Esophagus squamous epithelium (tissue), 5 donors: ENCODE data around the gene IQSEC1. TPM values are rescaled to one million over a fixed set of nuclear protein-coding genes. Genes with fewer than 3 reads are reported as not detected.

Source experiments
- DNase-seq: peaks from one replicate; lab custom pipeline; 2025; lab: John Stamatoyannopoulos, UW
- H3K27ac ChIP-seq, 4 donors: fragments of 200-600 bp; sonication (generic); one replicate each; pipeline ENCODE4 v1.5.1; 2016 to 2019; ENCODE audit warnings: mild to moderate bottlenecking in 1 of 4
- H3K27me3 ChIP-seq, 4 donors: fragments of 200-600 bp; sonication (generic); 1 replicate in 3 of 4; 2 replicates in 1 of 4; pipeline versions ENCODE4 v1.5.1 to v1.6.0; 2017 to 2021; ENCODE audit warnings: antibody characterized with exemption in 1 of 4
- H3K36me3 ChIP-seq, 3 donors: fragments of 200-600 bp; sonication (generic); one replicate each; pipeline ENCODE4 v1.5.1; 2016 to 2019
- H3K4me1 ChIP-seq, 3 donors: fragments of 200-600 bp; sonication (generic); one replicate each; pipeline ENCODE4 v1.5.1; 2017 to 2019
- H3K4me3 ChIP-seq, 4 donors: fragments of 200-600 bp; sonication (generic); 1 replicate in 3 of 4; 2 replicates in 1 of 4; pipeline ENCODE4 v1.5.1; 2016 to 2019; ENCODE audit warnings: mild to moderate bottlenecking in 2 of 4, moderate library complexity in 1 of 4
- H3K9me3 ChIP-seq, 3 donors: fragments of 200-600 bp; sonication (generic); one replicate each; pipeline ENCODE4 v1.5.1; 2016 to 2019
- CTCF ChIP-seq, 6 experiments: fragments of 450-650 bp in 4 of 6; fragments of 200-600 bp in 2 of 6; sonication (generic) in 2 of 6; IDR thresholded peaks; one replicate each; pipeline ENCODE4 v1.5.1; 2016 to 2019; ENCODE audit warnings: antibody characterized with exemption in 6 of 6, mild to moderate bottlenecking in 4 of 6, moderate library complexity in 4 of 6
- POLR2A ChIP-seq, 4 donors: fragments of 450-650 bp; IDR thresholded peaks; one replicate each; pipeline ENCODE4 v1.6.1; 2017; ENCODE audit warnings: antibody characterized with exemption in 4 of 4, mild to moderate bottlenecking in 4 of 4, moderate library complexity in 3 of 4
- WGBS, 2 donors: methylation state at CpG; one replicate each; pipeline ENCODE4 v1.1.5; 2018; 5-methylcytosine and 5-hydroxymethylcytosine counted together
- intact Hi-C: fragments of 100-400 bp; cut with DNase I; formaldehyde crosslinking; loops from one replicate; pipeline ENCODE4 v1.15.0; 2022
- total RNA-seq, 4 donors: library from RNA; depleted of rRNA; stranded (reverse); fragments of >200 nt; gene quantifications; one replicate each; pipeline ENCODE4 v1.1.0, GENCODE V29; 2016
- donor health status: DM: yes; HTN: yes; CAD: no.

The IQSEC1 gene
- total RNA-seq, 4 donors from 2014 or later: 7.3 to 27.1 (median 10.7) TPM

GRCh38 chr3:12935861-12936830, 137.1 kb downstream of the IQSEC1 start:
- Histone ChIP-seq H3K27ac (no peak overlapping the region), H3K9me3 (no peaks in the 10 kb centered on the region), H3K27me3 (no peaks in the 10 kb centered on the region), H3K4me3 (no peak overlapping the region), H3K36me3 (peaks cover 10 to 88% (median 16%) of the 10 kb centered on the region in 3 donors), H3K4me1 (peaks cover 6 to 76% (median 41%) of the 10 kb centered on the region in 3 donors)
- no peak for DNase-seq
- WGBS, 2 donors: 90 to 98% methylated on average over 10 to 44 of the region's 67 CpGs
- TF ChIP-seq POLR2A (IDR thresholded peaks at IDR 0.05) (no peak), CTCF (IDR thresholded peaks at IDR 0.05) (no peak)
- intact Hi-C loops: no loop called here

DNA sequence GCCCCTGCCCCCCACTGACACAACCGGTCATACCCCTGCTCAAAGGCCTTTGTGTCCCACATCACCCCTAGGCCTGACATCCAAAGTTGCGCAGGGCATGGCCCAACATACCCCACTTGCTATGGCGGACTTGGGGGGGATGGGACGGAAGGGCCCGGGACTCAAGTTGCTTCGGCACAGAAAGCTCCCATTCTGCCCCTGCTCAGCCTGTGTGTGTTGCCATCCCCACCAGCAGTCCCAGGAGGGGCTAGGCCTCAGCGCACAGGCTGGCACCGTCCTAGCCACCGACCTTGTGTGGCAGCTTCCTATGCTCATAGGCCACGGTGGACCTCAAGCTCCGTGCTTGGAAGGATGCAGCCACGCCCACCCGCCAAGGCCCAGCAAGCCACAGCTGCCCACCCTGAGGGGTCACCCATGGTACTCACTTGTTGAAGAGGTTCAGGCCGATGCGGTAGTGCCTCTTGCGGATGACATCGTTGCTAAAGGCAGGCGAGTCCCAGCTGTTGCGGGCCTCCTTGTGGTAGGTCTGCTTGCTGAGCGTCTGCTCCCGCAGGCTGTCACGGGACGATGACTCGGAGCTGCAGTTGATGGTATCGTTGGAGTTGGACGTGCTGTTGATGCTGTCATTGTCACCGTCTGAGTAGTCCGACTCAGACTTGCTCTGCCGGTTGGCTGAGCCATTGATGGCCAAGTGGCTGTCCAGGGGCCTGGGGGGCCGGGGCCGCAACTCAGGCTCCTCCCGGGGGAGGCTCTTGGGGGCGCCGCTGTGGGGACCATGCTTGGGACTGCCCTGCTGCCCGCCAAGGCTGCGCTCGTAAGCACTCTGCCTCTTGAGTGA, 138.0 kb downstream of the IQSEC1 start:
- H3K4me1 ChIP-seq: peaks cover 6 to 72% (median 36%) of the 10 kb centered on the region in 3 donors
- DNase-seq: no peak

DNA sequence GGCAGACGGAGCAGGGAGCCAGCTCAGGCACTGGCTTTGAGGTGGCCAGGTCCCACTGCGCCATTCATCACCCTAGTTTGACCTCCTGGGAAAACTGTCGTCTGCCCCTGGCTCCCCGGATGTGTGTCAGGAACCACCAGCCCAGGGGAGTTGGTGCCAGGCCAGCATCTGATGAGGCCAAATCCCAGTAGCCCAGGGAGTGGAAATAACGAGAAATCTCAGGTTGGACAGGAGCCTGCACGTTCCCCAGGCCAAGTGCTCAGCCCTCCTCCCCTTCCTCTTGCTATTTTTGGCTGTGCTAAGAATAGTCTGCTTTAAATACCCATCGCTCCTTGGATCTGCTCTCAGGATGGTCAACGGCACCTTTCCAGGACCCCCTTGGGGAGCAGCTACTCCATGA, 138.8 kb downstream of the IQSEC1 start:
- Histone ChIP-seq H3K4me3 (no peak overlapping the region), H3K36me3 (peaks cover 10 to 82% (median 15%) of the 10 kb centered on the region in 3 donors), H3K27me3 (no peaks in the 10 kb centered on the region), H3K4me1 (peaks cover 6 to 68% (median 36%) of the 10 kb centered on the region in 3 donors), H3K27ac (peak overlapping the region in 3 of 4 donors; percentile 16 to 58 (median 36)), H3K9me3 (no peaks in the 10 kb centered on the region)
- WGBS, 2 donors: 37 to 67% methylated on average over 6 of the region's 8 CpGs
- TF ChIP-seq CTCF (IDR thresholded peaks at IDR 0.05): no peak
- no peak for TF ChIP-seq POLR2A (IDR thresholded peaks at IDR 0.05)
- intact Hi-C loops: no loop called here
- DNase-seq: no peak

More for the DNA sequence above, 138.0 kb downstream of the IQSEC1 start:
- peak overlapping the region in 3 of 4 donors; percentile 16 to 58 (median 36) for H3K27ac ChIP-seq
- peaks cover 10 to 84% (median 15%) of the 10 kb centered on the region in 3 donors for H3K36me3 ChIP-seq
- WGBS, 2 donors: 92% methylated on average over 8 to 14 of the region's 37 CpGs
- no peaks in the 10 kb centered on the region for H3K9me3 ChIP-seq
- intact Hi-C loops: no loop called here
- no peak overlapping the region for H3K4me3 ChIP-seq
- TF ChIP-seq CTCF (IDR thresholded peaks at IDR 0.05): no peak
- no peak for TF ChIP-seq POLR2A (IDR thresholded peaks at IDR 0.05)
- H3K27me3 ChIP-seq: no peaks in the 10 kb centered on the region

DNA sequence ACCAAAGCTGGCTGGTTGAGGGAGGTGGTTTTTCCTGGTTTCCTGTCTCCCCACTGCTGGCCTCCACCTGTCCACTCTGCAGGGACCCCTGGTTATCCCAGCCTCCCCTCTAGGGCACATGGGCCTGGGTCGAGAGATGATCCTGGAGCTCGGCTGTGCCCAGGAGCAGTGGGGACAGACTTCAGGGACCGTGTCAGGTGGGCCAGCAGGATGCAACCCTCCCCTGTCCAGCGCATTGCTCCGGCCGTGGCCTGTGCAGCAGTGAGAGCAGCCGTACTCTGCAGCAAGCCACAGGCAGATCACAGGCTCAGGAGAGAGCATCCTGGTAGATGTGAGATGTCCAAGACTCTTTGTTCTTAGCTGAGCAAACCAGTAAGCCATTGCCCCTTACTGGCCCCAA, 139.3 kb downstream of the IQSEC1 start:
- no peaks in the 10 kb centered on the region for H3K27me3 ChIP-seq
- H3K4me1 ChIP-seq: peaks cover 6 to 63% (median 31%) of the 10 kb centered on the region in 3 donors
- H3K27ac ChIP-seq: peak overlapping the region in 1 of 4 donors; percentile 7
- H3K4me3 ChIP-seq: no peak overlapping the region
- no peak for DNase-seq
- no peak for TF ChIP-seq POLR2A (IDR thresholded peaks at IDR 0.05)
- no peak for TF ChIP-seq CTCF (IDR thresholded peaks at IDR 0.05)
- no peaks in the 10 kb centered on the region for H3K9me3 ChIP-seq
- WGBS, 2 donors: 100% methylated on average over 1 of the region's 7 CpGs; no CpG with 5 or more reads in 1 of the 2 donors
- intact Hi-C loops: no loop called here
- peaks cover 10 to 83% (median 15%) of the 10 kb centered on the region in 3 donors for H3K36me3 ChIP-seq
